GM15510 (cell line): ENCODE results near the gene POLD3.

Source experiments
- POLR2A ChIP-seq: IDR thresholded peaks from 3 replicates; pipeline ENCODE4 v1.6.1; 2011; ENCODE audit warnings: borderline replicate concordance; ENCODE audit not compliant: insufficient read length; ENCODE audit errors: extremely low read depth

The POLD3 gene

DNA sequence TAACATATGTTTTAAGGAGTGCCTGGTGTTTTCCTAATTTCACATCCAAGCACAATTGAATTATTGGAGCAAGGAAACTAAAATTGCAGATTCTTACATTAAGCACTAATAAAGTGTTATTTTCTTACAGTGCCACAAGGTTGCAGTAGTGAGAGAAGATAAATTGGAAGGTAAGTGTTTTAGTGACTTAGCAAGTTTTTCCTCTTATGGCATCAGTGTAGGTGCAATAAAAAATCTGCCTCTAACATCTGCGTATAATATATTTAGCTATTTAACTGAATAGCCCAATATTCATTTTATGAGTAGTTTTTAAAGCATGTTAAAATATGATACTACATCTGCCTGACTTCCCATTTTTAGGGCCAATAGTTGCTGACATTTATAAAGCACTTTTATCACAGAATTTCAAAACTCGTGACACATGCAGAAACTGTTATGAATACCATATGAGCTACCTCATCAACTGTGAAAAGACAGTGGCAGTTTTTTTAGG is 19.0 kb downstream of the POLD3 start:
- no peak for TF ChIP-seq POLR2A

DNA sequence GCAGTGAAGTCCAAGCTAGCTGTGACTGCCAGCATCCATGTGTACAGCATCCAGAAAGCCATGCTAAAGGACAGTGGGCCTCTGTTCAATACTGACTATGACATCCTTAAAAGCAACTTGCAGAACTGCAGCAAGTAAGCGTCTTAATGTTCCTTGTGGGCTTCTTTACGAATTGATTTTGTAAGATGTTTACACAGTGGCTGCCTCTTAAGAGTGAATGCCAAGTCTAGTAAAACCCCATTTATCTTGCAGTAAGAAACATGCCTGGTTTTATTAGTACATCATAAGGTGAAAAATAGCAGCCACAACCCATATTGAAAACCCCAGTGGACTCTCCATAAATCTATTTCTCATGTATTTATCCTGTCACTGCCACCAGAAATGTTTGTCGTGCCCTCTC is 20.5 kb downstream of the POLD3 start:
- no peak for TF ChIP-seq POLR2A

DNA sequence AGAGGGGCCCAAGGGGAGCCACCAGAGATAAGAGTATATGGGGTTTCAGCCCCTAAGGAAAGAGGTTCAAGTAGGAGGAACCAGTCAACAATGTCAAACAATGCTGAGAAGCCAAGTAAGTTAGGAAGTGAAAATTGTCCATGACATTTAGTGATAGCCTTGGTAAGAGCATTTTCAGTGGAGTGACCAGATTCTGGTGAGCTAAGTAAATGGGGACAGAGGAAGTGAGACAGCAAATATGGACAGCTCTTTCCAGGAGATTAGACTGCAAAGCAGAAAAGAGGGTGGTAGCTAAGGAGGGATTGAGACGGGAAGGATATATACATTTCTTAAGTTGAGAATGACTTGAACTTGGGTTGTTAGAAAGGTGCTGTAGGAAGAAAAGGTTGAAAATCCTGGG is 22.9 kb downstream of the POLD3 start:
- no peak for TF ChIP-seq POLR2A

DNA sequence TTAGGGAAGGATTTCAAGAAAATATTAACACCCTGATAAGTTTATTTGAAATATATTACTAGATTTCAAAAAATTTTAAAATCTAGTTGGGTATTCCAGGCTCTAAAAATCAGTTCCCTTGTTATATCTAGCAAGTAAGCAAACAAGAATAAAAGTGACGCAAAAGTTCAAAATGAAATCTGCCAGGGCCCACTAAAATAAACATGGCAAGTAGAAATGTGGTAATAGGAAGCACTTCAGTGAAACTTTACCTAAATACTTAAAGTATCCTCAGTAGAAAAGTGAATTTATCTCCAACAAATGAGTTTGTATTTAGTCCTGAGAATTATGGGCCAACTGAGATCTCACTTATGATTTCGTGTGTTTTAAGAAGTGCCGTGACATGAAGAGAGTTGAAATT is 23.6 kb downstream of the POLD3 start:
- TF ChIP-seq POLR2A = no peak

DNA sequence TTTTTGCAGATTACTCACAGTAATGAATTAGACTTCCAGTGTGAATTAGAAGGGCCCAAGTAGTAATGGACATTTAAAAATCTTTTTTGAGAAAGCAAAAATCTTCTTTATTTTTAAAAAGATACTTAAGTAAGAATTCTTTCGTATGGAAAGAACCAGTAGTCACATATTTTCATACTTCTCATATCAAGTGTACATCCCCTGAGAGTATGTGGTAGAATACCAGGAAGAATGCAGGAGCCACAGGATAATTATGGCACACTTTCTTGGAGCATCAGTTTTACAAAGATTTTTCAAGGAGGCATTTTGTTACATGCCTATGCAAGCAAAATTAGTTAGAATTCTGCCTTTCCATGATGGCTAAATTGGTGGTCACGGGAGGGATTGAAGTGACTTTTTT is 28.1 kb downstream of the POLD3 start:
- TF ChIP-seq POLR2A = no peak

DNA sequence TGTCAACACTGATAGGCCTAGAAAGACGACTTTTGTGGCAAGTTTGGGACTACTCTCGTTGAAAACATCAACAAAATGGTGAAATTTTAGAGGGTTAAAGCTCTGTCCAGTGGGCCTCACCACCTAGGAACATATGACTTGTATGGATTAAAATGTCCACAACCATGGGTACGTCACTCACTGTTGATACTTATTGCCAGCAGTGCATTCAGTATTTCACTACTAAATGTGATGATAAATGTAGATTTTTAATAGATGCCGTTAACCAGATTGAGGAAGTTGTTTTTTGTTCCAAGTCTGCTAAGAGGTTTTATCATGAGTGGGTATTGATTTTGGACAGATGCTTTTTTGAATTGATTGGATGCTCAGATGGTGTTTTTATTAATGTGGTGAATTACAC is 33.7 kb downstream of the POLD3 start:
- no peak for TF ChIP-seq POLR2A

DNA sequence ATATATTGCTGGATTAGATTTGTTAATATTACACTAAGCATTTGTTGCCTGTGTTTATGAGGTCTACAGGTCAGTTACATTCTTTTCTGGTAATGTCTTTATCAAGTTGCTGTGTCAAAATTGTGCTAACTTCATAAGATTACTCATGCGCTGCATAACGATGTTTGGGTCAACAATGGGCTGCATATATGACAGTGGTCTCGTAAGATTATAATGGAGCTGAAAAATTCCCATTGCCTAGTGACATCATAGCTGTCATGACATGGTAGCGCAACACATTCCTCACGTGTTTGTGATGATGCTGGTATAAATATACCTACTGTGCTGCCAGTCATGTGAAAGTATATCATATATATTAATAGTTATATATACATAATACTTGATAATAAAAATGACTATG is 34.2 kb downstream of the POLD3 start:
- TF ChIP-seq POLR2A = no peak

DNA sequence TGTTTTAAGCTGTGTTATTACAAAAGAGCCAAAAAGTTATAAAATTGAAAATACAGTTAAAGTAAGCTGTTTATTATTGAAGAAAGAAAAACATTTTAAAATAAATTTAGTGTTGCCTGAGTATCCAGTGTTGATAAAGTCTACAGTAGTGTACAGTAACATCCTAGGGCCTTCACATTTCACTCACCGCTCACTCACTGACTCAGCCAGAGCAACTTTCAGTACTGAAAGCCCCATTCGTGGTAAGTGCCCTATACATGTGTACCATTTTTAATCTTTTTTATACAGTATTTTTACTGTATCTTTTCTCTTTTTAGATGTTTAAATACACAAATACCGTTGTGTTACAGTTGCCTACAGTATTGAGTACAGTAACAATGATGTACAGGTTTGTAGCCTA is 35.0 kb downstream of the POLD3 start:
- TF ChIP-seq POLR2A = no peak

DNA sequence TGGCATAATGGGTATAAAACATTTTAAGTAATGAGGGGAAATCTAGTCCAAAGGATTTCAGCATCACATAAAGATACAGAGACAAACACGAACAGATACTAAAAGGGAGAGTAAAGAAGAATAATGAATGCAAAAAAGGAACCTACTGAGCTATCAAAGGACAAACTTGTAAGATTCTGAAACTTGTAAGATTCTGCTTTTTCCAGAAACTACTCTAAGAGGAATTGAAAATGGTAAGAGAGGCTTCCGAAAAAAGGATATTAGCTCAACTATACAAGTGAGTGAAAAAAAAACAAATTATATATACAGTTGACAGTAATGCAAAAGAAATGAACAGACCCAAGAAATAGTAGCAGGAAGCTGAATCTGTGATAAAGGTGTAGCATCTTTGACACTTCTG is 37.7 kb downstream of the POLD3 start:
- TF ChIP-seq POLR2A = no peak

DNA sequence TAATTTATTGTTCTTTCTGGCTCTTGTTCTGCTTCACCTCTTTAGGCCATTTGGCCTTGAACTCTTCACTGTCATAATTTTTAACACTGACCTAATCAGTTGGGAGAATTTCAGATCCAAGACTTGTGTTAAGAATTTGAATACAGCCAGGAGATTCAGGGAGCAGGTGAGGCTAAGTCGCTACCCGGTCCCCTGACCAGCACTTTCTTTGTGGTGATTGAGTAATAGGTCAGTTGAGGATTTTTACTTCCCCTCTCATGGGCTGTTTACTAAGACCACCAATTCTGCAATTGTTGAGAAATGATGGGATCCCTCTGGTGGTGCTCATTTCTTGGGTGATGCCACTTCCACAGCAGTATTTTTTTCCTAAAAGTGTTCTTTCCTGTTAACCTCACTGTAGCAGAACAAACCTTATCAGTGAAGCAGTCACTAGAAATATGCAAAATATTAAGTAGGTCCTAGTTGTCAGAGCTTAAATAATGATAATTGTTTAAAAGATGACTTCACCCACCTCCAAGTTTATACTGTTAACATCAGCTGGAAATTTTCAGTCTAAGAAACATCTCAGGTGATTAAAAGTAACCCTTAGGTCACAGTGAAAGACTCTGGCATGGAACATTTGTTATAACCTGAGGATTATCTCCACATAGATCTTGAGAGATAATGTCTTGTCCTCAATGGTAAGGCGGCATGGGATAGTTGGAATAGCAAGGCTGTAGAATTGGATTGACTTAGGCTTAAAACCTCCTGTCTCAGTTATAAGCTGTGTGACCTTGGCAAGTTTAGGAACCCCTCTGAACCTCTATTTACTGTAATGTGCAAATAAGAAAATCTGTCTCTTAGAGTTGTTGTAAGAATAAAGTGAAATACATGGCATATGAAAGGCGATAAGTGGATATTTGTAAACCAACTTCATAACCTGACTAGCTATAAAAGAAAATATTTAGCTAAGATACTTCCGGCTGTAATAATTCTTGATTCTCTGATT is 41.3 kb downstream of the POLD3 start:
- no peak for TF ChIP-seq POLR2A

DNA sequence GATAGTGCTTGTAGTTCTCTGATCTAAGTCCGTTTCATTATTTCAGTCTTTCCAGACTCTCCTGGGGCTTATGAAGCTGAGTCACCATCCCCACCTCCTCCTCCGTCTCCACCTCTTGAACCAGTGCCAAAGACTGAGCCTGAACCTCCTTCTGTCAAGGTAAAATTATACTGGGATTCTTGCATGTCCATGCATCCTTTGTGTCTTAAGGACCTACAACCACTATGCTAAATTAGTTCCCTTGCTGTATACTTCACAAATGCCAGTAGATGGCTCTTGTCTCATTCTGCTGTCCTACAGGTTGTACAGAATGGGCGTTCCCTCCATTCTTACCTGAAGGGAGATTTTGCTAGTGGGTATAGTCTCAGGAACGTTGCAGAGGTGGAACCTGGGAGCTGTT is 42.2 kb downstream of the POLD3 start:
- TF ChIP-seq POLR2A = no peak

DNA sequence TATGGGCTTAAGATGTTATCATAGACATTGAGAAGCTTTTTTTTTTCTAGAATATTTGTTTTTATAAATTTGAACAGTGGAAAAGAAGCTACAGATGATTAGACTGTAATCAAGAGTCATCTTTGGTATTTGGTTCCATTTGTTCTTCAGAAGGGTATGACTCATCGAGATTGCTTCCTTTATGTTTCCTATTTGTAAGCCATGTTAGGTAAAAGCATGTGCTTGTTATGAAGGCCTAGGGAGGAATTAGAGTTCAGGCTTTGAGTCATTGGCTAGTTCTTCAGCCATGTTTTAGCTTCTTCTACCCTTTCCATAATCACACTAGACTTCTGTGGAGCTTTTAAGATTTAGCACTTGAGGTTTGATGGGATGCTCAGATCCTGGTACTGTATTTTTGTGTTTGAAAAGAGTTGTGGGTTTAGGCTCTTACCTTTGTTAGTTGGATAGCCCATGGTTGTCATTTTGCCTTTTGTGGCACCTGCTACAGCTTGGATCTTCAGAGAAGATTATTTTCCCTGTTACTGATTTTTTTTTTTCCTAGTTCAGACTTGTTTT is 44.3 kb downstream of the POLD3 start:
- no peak for TF ChIP-seq POLR2A

DNA sequence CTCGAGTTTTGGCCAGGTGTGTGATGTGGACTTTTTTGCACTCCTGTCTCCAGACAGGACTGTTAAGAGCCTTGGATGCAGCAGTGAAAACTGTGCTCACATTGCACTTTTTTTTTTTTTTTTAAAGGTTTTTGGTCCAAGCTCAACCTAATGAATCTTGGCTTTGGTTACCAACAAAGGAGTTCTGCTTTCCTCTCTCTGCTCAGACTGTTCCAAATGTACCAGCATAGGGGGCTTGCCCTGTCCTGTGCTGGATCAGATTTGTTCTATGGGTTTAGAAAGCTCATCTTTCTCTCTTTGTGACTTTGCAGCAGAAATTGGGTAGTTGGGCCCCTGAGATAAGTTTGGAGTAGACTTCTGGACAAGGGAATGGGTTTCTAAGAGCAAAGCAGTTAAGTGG is 45.3 kb downstream of the POLD3 start:
- no peak for TF ChIP-seq POLR2A

DNA sequence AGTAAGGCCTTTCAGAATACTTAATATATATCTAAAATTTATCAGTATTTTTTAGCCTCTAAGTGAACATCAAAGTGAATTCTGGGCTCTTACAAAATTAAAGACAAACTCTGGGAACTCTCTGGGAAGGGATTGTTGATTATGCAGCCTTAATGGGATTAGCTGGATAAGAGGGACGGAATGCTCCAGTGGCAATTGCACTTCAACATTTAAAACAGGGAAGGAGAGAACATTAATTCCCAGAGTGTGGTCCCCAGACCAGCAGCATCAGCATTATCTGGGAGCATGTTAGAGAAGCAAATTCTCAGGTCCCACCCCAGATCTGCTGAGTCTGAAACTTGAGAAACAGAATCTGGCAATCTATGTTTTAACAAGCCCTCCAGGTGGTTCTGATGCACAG is 46.5 kb downstream of the POLD3 start:
- no peak for TF ChIP-seq POLR2A

DNA sequence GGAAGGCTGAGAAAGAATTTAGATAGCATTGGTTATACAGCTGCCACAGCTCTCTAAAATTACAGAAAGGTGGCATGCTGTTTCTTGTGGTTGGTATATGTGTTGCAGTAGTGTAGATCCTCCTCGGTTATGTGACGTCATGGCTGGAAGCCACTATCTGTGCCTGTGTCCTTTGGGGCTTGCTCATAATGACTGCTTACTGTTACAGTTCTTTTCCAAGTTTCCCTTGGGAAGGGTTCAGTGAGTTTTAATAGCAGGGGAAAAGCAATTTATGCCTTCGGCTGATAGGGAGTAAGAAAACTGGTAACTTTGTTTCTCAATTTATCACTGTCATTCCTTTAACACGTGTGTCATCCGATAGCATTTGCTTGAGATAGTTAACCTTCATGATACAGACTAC is 47.2 kb downstream of the POLD3 start:
- no peak for TF ChIP-seq POLR2A

DNA sequence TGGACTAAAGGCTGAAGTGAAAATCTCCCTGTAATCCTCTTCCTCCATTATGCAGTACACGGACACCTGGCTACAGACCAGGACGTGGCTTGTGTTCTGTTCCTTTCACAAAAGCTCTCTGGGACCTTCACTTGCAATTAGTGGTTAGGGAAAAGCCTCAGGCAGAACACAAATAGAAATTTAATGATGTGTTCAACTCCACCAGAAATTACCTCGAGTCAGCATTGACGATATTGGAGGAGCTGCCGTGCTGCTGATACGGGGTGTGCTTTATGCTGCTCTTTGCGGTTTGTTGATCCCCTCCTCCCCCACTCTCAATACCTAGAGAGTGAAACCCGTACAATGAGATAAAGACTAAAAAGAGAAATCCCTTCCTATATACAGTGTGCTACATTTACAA is 48.9 kb downstream of the POLD3 start:
- TF ChIP-seq POLR2A = no peak
